HT-29 (cell line): ENCODE measurements around the gene GRIK5. TPM values are rescaled to one million over a fixed set of nuclear protein-coding genes. Genes with fewer than 3 reads are reported as not detected.

Experiments
- DNase-seq: peaks from one replicate; pipeline ENCODE4 v3.0.0-alpha.2; 2015; ENCODE audit warnings: low spot score
- total RNA-seq: library from RNA; depleted of rRNA; stranded (reverse); fragments of >200 nt; shearing (Covaris generic); gene quantifications from 2 replicates; pipeline ENCODE4 v1.2.3, GENCODE V29; 2014

The GRIK5 gene
- total RNA-seq, 1 experiment from 2014 or later = not detected

- no peak for DNase-seq
Measured at GRCh38 chr19:42076380-42076944, 6.5 kb upstream of the GRIK5 start.

GRCh38 chr19:42075616-42076379 is 5.8 kb upstream of the GRIK5 start, which contains the start of gene ZNF574:
ZNF574 (plus strand) TSS chr19:42076166; CDS start chr19:42078607, 2,441 bp downstream.
- DNase-seq = peak; percentile 100

- no peak for DNase-seq
Measured at GRCh38 chr19:42075364-42075615, 5.3 kb upstream of the GRIK5 start.

- DNase-seq = no peak
Measured at GRCh38 chr19:42074513-42075363, 4.7 kb upstream of the GRIK5 start.

GRCh38 chr19:42071247-42071646 is 1.2 kb upstream of the GRIK5 start:
- no peak for DNase-seq

- DNase-seq = no peak
Measured at GRCh38 chr19:42068756-42069571, 1.0 kb downstream of the GRIK5 start.

GRCh38 chr19:42068361-42068755 is 1.6 kb downstream of the GRIK5 start:
- no peak for DNase-seq

- no peak for DNase-seq
Measured at GRCh38 chr19:42067315-42067888, 2.6 kb downstream of the GRIK5 start.

GRCh38 chr19:42066075-42066754 is 3.8 kb downstream of the GRIK5 start:
- peak; percentile 76 for DNase-seq

GRCh38 chr19:42065511-42065910 is 4.5 kb downstream of the GRIK5 start:
- DNase-seq = no peak

- no peak for DNase-seq
Measured at GRCh38 chr19:42065051-42065450, 5.0 kb downstream of the GRIK5 start.

GRCh38 chr19:42064432-42064831 is 5.6 kb downstream of the GRIK5 start:
- DNase-seq = no peak

- no peak for DNase-seq
Measured at GRCh38 chr19:42062381-42062780, 7.6 kb downstream of the GRIK5 start.

GRCh38 chr19:42060117-42060516 is 9.9 kb downstream of the GRIK5 start:
- no peak for DNase-seq

- no peak for DNase-seq
Measured at GRCh38 chr19:42059196-42059595, 10.8 kb downstream of the GRIK5 start.

- no peak for DNase-seq
Measured at GRCh38 chr19:42057846-42058245, 12.2 kb downstream of the GRIK5 start.

- no peak for DNase-seq
Measured at GRCh38 chr19:42054205-42054604, 15.8 kb downstream of the GRIK5 start.

GRCh38 chr19:42053037-42053935 is 16.7 kb downstream of the GRIK5 start:
- DNase-seq = no peak

GRCh38 chr19:42052241-42052863 is 17.7 kb downstream of the GRIK5 start:
- no peak for DNase-seq
